Epithelial cell of esophagus (primary cell): ENCODE measurements around the gene GLTP.
"Not testable (repeated sequence)": the region's sequence is repeated elsewhere in the genome, so short reads cannot be mapped to it uniquely, and the experiment has no call there.

Experiments used
- DNase-seq: peaks from one replicate; pipeline ENCODE4 v3.0.0; 2010; ENCODE audit warnings: low read depth
- H3K4me3 ChIP-seq: 2 replicates; pipeline ENCODE4 v1.5.1; 2011; ENCODE audit warnings: mild to moderate bottlenecking, low read length, control low read depth
- TF ChIP-seq, protein P1 (sequence below): IDR thresholded peaks from 2 replicates; pipeline ENCODE4 v1.5.1; 2011; ENCODE audit warnings: low read depth, mild to moderate bottlenecking, low read length, control low read depth, inconsistent platforms; ENCODE audit not compliant: insufficient read depth; ENCODE audit errors: missing control alignments

GLTP gene

DNA sequence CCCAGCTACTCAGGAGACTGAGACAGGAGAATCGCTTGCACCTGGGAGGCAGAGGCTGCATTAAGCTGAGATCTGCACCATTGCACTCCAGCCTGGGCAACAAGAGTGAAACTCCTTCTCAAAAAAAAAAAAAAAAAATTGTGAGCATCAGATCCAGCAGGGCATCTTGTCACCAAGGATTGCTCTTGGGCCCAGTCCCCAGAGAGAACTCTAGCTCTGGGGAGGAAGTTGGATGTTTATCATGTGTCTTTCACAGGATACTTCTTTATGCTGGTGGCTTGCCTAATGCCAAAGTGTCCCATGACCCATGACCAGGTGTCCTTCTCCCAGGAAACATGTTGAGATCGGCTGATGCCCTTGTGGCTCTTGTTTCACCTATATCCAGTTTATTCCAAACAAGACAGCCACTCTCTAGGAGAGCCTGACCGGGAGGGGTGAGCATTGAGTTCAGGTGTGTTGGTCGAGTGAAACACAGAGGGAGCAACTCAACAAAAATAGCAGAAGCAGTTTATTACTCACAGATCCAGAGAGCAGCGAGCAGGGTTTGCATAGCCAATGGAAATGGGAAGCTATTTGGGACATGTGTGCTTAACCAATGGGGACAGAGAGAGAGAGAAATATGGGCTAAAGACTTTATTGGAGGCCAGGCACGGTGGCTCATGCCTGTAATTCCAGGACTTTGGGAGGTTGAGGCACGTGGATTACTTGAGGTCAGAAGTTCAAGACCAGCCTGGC, 13.1 kb upstream of the GLTP start:
- DNase-seq, result no peak
- no peak overlapping the region for H3K4me3 ChIP-seq
- TF ChIP-seq, protein P1, sequence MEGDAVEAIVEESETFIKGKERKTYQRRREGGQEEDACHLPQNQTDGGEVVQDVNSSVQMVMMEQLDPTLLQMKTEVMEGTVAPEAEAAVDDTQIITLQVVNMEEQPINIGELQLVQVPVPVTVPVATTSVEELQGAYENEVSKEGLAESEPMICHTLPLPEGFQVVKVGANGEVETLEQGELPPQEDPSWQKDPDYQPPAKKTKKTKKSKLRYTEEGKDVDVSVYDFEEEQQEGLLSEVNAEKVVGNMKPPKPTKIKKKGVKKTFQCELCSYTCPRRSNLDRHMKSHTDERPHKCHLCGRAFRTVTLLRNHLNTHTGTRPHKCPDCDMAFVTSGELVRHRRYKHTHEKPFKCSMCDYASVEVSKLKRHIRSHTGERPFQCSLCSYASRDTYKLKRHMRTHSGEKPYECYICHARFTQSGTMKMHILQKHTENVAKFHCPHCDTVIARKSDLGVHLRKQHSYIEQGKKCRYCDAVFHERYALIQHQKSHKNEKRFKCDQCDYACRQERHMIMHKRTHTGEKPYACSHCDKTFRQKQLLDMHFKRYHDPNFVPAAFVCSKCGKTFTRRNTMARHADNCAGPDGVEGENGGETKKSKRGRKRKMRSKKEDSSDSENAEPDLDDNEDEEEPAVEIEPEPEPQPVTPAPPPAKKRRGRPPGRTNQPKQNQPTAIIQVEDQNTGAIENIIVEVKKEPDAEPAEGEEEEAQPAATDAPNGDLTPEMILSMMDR, result no peak

- H3K4me3 ChIP-seq, result no peak overlapping the region
- TF ChIP-seq, protein P1, result no peak
- DNase-seq, result no peak
Measured at GRCh38 chr12:109892748-109893147, 12.4 kb upstream of the GLTP start.

DNA sequence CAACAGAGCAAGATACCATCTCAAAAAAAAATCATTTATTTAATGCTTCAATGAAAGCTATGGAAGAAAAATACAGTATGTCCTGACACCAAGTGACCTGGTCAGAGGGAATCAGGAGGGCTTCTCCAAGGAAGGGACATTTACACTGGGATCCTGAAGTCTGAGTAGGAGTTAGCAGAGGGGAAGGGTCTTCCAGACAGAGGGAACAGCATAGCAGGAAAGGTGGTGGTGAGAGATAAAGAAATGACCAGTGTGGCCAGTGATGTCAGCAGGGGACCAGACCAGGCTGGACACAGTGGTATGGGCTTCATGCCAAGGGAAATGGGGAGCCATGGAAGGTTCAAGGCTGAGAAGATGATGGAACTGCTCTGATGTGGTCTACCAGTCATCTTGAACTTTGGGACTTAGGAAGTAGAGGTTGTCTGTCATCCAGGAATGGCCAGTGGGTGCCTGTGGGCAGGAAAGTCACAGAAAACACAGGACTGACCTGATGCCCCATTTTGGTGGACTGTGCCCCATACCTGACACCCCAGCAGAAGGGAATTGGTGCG, 11.9 kb upstream of the GLTP start:
- H3K4me3 ChIP-seq, result no peak overlapping the region
- TF ChIP-seq, protein P1, result no peak
- no peak for DNase-seq

- H3K4me3 ChIP-seq, DNase-seq: not testable (repeated sequence)
Measured at GRCh38 chr12:109891731-109892130, 11.4 kb upstream of the GLTP start.

- peak; percentile 40 for DNase-seq
- TF ChIP-seq, protein P1, result no peak
- H3K4me3 ChIP-seq, result no peak overlapping the region
Measured at GRCh38 chr12:109890620-109891170, 10.4 kb upstream of the GLTP start.

DNA sequence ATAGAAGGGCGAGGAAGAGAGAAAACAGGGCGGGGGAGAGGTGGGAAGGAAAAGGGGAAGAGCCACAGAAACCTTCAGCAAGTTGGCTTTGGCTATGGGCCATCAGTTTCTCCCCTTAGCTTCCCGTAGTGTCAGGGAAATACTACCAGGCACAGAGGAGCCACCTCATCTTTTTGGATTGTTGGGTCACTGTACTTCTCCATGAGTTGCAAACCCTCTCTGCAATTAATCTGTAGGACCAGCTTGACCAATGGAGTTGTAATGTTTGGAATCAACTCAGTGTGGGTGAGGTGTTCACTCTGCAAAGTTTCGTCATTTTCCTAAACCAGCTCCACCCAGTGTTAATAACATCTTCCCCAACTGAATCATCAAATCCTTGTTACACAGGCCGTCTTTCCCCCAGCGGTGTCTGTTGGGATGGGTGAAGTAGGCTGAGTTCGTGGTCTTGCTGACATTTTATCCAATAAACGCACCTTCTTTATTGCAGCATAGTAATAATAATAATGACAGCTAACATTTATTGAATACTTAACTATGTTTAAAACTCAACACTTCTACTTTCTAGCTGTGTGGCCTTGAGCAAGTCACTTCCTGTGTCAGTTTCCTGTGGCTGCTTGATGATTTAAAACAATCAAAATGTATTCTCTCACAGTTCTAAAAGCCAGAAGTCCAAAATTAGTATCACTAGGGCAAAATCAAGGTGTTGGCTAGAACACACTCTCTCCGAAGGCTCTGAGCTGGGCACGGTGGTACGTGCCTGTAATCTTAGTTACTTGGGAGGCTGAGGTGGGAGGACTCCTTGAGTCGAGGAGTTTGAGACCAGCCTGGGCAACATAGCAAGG, 8.1 kb upstream of the GLTP start:
- no peak overlapping the region for H3K4me3 ChIP-seq
- peak; percentile 99 for DNase-seq
- TF ChIP-seq, protein P1, result peak; percentile 40

DNA sequence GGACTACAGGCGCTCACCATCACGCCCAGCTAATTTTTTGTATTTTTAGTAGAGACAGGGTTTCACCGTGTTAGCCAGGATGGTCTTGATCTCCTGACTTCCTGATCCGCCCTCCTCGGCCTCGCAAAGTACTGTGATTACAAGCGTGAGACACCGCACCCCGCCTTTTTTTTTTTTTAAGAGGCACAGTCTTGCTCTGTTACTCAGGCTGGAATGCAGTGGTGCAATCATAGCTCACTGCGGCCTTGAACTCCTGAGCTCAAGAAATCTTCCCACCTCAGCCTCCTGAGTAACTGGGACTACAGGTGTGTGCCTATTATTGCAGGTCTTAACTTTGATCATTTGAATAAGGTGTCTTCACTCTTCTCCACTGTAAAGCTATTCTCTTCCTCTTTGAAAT, 5.3 kb upstream of the GLTP start:
- peak; percentile 88 for DNase-seq
- TF ChIP-seq, protein P1, result no peak
- no peak overlapping the region for H3K4me3 ChIP-seq
